ENCODE results near the gene OR6S1.
"Not testable (repeated sequence)": the region's sequence is repeated elsewhere in the genome, so short reads cannot be mapped to it uniquely, and the experiment has no call there.

OR6S1 gene

DNA sequence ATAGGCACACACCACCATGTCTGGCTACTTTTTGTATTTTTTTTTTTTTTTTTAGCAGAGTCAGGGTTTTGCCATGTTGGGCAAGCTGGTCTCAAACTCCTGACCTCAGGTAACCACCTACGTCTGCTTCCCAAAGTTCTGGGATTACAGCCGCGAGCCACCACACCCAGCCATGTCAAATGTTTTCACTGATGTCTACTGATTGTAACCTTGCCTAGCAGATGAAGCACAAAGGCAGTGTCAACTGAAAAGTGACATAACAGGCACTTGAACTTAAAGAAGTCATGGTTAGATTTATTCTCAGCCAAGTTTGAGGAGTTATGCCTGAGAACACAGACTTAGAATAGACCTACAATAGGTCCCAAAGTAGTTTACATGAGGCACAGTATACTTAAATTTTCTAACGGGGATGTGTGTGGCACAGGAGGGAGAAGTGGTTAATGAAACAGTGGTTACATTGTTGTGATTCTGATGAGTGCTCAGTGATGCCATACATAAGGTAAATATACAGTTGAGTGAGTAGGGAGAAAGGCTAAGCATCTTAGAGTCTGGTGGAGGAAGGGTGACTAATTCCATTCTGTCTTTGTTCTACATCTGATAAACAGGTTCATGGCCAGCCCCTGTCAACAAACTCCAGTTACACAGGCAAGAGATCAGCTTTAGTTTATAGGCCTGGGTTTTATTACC lies 30.2 kb upstream of the OR6S1 start:
- no peak for DNase-seq (ENCODE audit: low read depth in 3 of 3, low spot score in 1 of 3)

DNA sequence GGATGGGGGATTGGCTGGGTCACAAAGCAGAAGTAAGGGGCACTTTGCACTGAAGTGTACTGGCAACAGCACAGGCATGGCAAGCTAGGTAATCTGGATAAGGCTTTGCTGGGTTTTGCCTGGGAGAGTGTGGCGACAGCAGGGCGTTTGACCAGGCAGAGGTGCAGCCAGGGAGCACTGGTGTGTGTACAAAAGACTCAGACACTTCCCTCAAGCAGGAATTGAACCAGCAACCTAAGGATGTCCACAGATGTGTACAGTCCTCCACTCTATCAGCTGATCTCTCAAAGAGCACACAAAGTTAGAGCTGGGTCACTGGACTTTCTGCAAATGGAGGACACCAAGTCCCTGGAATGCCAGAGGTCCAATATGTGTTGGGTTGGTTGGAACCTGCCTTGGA lies 27.5 kb upstream of the OR6S1 start:
- DNase-seq (ENCODE audit: low read depth in 3 of 3, low spot score in 1 of 3), result no peak

DNA sequence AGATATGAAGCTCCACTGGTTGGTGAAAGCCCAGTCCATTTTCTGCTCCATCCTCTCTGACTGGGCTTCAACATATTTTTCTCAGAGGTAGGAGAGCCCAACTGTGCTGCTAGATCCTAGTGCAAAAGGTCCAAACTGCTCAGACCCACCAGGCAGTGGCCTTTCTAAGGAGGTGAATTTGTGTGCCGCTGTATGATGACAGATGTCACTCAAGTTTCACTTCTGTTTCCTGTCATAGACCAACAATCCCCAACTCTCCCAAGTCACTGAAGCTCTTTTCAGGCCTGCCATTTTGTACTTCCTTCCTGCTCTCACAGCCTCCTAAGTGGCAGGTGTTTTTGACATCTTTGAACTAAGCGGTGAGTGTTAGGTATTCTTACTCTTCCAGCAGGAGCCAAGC lies 26.5 kb upstream of the OR6S1 start:
- DNase-seq (ENCODE audit: low read depth in 3 of 3, low spot score in 1 of 3), result no peak

DNA sequence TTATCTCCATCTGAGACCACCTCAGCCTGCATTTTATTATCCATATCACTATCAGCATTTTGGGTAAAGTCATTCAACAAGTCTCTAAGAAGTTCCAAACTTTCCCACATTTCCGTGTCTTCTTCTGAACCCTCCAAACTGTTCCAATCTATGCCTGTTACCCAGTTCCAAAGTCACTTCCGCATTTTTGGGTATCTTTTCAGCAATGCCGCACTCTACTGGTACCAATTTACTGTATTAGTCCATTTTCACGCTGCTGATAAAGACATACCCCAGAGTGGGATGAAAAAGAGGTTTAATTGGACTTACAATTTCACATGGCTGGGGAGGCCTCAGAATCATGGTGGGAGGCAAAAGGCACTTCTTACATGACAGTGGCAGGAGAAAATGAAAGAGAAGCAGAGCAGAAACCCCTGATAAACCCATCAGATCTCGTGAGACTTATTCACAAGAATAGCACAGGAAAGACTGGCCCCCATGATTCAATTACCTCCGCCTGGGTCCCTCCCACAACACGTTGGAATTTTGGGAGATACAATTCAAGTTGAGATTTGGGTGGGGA lies 25.0 kb upstream of the OR6S1 start:
- not testable (repeated sequence) for DNase-seq (ENCODE audit: low read depth in 3 of 3, low spot score in 1 of 3)

DNA sequence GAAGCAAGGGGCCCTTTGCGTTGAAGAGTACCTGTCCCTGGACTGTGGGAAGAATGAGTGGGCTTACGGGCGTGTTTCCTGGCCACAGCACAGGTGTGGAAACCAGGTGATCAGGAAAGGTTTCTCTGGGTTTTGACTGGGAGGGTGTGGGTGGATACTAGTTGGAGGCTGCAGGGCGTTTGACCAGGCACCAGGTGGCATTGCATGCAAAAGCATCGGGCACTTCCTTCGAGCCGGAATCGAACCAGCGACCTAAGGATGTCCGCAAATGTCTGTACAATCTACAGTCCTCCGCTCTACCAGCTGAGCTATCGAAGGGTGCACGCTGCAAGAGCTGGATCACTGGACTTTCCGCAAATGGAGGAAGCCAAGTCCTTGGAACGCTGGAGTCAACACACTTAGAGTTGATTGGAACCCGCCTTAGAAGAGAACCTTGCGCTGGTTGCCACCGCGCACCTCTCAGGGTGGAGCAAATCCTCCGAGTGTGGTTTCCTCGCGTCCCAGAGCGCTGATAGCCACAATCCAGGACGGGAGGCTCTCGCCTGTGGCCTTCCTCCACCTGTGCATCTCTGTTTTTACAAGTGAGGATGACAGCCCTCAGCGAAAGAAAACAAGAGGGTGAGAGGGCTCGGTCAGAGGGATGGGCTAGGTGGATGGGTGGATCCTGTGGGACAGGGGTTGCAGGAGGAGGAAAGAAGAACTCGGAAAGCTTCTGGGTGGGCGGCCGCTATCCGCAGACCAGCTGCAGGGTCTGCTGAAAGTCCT lies 21.7 kb upstream of the OR6S1 start:
- DNase-seq (ENCODE audit: low read depth in 3 of 3, low spot score in 1 of 3), result peak; percentile 54 to 63 (median 60)

DNA sequence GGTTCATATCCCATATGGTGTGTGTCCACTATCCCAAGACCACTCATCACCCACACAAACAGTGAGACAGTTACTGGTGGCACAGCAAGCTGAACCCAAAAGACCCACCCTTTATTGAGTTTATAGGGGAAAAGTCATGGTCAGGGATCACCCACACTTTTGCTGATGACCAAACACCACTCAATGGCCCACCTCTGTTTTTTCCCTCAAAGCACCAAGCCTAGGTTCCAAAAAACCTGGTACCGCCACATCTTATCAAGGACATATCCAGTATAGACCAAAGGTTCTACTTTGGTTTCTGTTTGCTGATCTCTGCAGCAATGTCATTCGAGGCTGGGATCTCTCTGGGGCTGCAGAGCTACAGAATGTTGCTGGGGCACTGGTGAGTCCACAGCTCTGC lies 19.7 kb upstream of the OR6S1 start:
- no peak for DNase-seq (ENCODE audit: low read depth in 3 of 3, low spot score in 1 of 3)

DNA sequence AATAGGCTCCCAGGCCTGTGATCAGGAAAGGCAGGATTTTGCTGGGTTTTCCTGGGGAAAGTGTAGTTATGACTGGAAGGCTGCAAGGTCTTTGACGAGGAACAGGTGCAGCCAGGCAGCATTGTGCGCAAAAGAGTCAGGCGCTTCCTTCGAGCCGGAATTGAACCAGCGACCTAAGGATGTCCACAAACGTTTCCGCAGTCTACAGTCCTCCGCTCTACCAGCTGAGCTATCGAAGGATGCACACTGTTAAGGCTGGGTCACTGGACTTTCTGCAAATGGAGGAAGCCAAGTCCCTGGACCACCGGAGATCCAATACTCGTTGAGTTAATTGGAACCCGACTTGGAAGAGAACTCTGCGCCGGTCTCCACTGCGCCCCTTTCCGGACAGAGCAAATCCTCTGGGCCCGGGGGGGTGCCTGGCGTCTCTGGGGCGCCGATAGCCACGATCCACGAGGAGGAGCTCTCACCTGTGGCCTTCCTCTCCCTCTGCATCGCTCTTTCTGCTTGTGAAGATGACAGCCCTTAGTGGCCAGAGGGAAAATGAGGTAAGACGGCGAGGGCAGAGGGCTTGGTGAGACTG lies 18.4 kb upstream of the OR6S1 start:
- no peak for DNase-seq (ENCODE audit: low read depth in 3 of 3, low spot score in 1 of 3)

DNA sequence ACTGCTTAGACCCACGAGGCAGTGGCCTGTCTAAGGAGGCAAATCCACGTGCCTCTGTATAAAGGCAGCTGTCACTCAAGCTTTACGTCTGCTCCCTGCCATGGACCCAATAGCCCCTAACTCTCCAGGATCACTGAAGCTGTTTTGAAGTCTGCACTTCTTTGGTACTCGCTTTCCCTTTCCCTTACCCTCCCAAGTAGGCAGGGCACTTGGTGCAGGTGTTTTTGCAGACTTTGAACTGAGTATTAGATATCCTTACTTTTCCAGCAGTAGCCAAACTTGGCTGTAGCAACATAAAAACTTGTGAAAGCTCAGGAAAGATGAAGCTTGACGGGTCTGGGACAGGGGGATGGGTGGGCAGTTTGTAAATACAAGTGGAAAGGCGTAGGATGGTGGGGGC lies 17.8 kb upstream of the OR6S1 start:
- DNase-seq (ENCODE audit: low read depth in 3 of 3, low spot score in 1 of 3), result no peak

DNA sequence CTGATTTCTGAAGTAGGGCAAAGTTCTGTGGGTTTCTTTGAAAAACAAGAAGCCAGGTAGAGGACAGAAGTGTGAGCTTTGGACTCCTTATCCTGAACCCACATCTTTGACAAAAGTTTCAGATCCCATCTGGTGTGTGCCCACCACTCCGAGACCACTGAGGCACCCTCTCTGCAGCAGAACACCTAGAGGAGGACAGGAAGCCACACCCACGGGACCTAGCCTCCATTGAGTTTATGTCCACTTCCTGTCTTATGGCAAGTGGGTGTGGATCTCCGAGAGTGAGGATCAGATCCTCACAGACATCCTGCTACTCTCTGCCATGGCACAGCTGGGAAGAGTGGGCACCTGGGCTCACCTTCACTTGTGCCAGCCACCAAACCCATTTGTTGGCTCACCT lies 16.8 kb upstream of the OR6S1 start:
- no peak for DNase-seq (ENCODE audit: low read depth in 3 of 3, low spot score in 1 of 3)

DNA sequence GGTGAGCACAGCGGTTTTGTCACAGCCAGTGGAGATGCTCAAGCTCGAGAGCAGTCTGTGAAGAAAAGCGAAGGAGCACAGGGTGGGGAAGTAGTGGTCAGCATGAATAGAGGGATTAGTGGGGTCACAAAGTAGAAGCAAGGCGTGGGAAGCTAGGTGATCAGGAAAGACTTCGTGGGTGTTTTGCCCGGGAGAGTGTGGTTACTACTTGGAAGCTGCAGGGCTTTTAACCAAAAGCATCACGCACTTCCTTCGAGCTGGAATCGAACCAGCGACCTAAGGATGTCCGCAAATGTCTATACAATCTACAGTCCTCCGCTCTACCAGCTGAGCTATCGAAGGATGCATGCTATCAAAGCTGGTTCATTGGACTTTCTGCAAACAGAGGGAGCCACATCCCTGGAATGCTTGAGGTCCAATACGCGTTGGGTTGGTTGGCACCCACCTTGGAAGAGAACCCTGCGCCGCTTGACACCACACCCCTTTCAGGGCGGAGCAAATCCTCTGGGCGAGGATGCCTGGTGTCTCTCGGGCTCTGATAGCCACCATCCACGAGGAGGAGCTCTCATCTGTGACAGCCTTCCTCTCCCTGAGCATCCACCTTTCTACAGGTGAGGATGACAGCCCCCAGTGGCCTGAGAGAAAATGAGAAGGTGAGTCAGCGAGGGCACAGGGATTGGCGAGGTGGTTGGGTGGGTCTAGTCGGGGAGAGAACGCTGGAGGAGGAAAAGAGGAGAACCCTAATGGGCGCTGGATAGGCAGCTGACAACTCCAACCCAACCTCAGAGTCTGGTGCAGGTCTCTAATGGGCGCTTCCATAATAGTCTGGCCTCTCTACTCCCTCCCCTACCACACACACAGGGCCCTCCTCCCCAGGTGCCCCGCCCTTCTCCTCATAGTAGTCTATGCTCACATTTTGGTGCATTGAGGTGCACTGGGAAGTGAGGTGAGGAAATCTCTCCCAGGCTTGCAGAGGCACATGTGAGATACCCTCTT lies 16.0 kb upstream of the OR6S1 start:
- DNase-seq (ENCODE audit: low read depth in 3 of 3, low spot score in 1 of 3), result no peak

DNA sequence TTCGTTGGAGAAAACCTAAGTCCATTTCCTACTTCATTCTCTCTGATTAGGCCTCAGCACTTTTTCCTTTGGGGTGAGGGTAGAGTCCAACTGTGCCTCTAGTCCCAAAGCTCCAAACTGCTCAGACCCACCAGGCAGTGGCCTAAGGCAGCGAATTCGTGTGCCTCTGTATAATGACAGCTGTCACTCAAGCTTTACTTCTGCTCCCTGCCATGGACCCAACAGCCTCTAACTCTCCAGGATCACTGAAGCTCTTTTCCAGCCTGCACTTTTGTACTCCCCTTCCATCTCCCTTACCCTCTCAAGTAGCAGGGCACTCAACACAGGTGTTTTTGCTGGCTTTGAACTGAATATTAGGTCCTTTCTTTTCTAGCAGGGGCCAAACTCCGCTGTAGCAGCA lies 14.8 kb upstream of the OR6S1 start:
- no peak for DNase-seq (ENCODE audit: low read depth in 3 of 3, low spot score in 1 of 3)

DNA sequence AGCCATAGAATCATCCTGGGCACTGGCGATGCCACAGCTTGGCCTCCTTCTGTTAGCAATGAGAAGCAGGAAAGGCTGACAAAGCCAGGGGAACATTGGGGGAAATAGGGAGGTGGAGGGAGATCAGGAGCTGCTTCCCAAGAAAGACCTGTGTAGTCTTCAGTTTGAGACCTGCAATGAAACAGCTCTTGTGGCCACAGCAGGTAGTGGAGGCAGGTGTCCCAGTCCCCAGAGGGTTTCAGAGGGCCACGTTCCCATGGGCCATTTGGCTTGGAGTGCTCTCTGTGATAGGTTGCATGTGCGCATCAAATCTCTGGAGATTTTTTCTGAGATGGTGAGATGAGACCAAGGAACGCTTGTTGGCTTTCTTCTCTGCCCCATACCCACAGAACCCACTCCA lies 14.4 kb upstream of the OR6S1 start:
- no peak for DNase-seq (ENCODE audit: low read depth in 3 of 3, low spot score in 1 of 3)

DNA sequence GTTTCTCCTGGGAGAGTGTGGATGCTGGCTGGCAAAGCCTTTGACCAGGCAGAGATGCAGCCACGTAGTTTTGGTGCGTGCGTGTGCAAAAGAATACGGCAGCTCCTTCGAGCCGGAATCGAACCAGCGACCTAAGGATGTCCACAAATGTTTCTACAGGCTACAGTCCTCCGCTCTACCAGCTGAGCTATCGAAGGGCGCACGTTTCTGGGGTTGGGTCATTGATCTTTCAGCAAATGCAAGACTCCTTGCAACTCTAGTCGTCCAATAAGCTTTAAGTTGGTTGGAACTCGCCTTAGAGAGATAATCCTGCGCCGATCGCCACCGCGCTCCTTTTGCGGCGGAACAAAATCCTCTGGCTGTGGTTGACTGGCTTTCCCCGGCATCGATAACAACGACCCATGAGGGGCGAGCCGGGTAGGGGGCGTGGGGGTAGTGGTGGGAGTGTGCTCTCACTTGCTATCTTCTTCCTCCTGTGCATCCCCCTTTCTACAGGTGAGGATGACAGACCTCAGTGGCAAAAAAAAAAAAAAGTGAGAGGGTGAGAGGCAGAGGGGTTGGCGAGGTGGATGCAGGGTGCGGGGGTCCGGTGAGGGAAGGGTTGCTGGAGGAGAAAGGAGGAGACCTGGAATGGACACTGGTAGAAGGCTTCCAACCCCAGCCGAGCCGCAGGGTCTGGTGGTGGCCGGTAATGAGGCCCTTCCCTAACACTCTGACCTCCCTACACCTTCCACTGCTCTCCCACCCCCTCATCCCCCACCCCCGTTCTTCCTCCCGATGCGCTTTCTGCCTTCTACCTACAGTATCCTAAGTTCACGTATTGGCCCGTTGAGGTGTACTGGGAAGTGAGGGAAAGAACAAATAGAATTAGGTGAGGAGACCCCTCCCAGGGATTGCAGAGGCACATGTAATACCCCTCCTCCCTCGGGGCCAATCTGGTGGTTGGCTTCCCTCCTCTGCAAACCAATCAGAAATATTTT lies 11.8 kb upstream of the OR6S1 start:
- DNase-seq (ENCODE audit: low read depth in 3 of 3, low spot score in 1 of 3), result no peak

DNA sequence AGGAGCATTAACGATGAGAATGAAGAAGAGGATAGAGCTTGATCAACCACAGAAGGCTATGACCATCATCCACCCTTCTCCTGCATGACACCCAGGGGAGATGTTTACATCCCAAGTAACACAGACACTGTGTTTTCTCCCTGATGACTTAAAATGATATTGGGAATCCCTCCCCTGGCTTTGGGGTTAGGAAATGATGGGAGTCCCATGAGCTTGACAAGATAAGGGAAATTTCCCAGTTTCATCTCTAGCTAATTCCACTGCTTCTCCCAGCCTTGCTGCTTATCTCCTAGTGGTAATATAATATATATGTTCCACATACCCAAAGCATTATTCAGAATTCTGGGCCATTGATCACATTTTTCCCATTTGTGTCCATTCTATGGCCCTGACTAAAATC lies 4.0 kb upstream of the OR6S1 start:
- DNase-seq (ENCODE audit: low read depth in 3 of 3, low spot score in 1 of 3), result no peak

DNA sequence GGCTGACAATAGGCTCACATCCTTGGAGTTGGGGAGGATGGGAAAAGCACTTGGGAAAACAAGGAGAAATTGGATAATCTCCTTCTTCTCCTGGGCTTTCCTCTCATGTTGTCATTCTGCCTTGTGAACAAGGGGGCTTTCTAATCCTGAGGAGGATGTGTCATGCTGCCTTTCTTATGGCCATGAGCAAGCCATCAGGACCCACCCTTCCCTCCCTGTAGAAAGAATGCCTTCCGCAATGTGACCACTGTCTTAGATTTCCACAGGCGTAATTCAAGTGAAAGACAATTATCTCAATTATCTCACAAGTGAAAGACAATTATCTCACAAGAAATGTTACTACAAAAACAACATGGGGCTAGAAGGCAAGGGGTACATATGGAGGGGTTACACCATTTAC lies 3.0 kb upstream of the OR6S1 start:
- no peak for DNase-seq (ENCODE audit: low read depth in 3 of 3, low spot score in 1 of 3)

DNA sequence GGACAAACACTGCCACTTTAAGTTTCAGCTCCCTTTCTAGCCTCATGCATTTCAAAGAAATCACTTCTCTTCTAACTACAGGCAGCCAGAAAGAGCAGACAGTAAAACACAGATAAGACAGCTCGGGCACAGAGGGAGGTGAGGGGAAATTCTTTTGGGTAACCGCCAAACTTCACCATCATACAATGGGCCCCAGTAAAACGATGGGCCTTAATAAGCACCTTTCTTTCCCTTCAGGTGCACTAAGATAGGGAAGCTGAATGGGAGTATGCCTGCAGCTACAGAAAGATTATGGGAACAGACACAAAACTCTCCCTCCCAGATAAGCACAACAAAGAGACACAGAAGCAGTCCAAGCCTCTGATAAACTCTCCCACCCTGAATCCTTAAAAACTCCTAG lies 1.3 kb upstream of the OR6S1 start:
- DNase-seq (ENCODE audit: low read depth in 3 of 3, low spot score in 1 of 3), result not testable (repeated sequence)

DNA sequence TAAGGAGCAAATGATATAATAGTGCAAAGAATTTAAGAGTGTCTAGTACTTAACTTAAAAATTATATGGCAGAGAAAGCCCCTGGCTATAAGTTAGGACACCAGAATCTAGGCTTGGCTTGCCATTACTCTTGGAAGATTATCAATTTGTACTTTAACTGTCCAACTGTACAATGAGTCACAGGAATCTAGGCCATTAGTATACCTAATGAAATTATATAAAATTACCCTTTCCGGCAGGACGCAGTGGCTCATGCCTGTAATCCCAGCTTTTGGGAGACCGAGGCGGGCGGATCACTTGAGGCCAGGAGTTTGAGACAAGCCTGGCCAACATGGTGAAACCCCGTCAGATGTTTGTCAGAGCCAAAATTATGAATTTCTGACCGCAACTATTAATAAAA lies 691 bp upstream of the OR6S1 start:
- no peak for DNase-seq (ENCODE audit: low read depth in 3 of 3, low spot score in 1 of 3)

DNA sequence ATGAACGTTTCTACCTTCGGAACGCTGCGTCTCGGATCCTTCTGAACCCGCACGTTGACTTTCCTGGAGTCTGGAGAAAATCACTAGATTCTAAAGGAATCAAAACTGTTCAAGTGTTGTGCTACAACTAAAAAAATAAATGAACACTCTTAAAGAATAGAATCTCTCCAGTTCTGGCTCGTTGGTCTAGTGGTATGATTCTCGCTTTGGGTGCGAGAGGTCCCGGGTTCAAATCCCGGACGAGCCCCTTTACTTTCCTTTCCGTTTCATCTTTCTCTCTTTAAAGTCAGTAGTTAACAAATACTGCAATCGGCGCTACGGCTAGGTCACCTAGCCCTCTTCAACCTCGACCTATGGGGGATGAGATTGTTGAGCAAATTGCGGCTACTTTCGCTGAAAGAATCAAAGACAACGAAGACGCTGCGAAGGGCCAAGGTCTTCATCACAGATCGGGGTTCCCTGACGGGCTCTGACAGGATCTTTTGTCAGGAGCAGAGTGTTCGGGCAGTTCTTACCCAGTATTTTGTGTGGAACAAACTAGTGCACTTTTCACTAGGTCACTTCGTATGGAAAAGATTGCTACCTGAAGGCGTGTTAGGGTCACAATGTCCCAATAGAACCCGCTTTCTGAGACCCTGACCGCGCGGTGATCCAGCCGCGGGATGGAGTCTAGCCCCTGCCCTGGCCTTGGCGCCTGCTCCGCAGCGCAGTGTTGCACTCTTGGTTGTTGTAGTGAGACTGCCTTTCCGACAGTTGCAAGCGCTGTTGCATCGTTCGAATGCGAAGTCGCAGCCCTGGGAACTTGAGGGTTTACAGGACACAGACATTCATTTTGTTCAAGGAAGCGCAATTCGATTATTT lies 8.4 kb downstream of the OR6S1 start:
- DNase-seq (ENCODE audit: low read depth in 3 of 3, low spot score in 1 of 3), result peak in 1 of 3 donors; percentile 51

DNA sequence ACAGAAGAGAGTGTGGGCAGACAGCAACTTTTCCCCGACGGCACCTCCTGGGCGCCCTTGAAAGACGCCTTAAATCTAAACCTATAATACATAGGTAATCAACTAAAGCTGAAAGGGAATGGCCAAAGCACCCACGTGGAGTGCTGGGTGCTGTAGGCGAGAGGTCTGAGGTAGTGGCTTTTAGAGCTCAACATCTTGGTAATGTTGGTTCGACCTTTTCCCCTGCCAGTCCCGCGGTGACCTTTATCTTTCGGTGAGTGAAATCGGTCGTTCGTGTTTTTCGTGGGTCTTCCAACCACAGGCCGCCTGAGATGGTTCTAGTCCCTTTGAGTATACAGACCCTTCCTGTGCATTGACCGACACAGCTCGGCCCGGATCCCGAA lies 9.1 kb downstream of the OR6S1 start:
- no peak for DNase-seq (ENCODE audit: low read depth in 3 of 3, low spot score in 1 of 3)
